ENCODE data around the gene ZRANB1. TPM values are rescaled to one million over a fixed set of nuclear protein-coding genes. Genes with fewer than 3 reads are reported as not detected.
"Not testable (repeated sequence)": the region's sequence is repeated elsewhere in the genome, so short reads cannot be mapped to it uniquely, and the experiment has no call there.

ZRANB1 gene
- polyA plus RNA-seq, 1 of the 3 experiments (the other 2 are of a cell fraction) = 6.2 TPM

- H3K9me3 ChIP-seq; H3K9me2 ChIP-seq; H3K9ac ChIP-seq; H2AFZ ChIP-seq (ENCODE audit: low read depth); H3K27ac ChIP-seq (ENCODE audit: low read depth in 2 of 2, low read length in 1 of 2); DNase-seq; H3K4me2 ChIP-seq; H3K4me3 ChIP-seq (ENCODE audit: low read depth in 2 of 2, low read length in 1 of 2); H3K36me3 ChIP-seq (replicated peaks in 1 of 2; ENCODE audit: control insufficient read depth in 1 of 2, insufficient read depth in 2 of 2, low read length in 1 of 2); H3K27me3 ChIP-seq (ENCODE audit: insufficient read depth); CTCF ChIA-PET; POLR2A ChIA-PET: not testable (repeated sequence)
- Histone ChIP-seq H3F3A (replicated peaks; ENCODE audit: insufficient read depth) (peaks cover 33% of the 10 kb centered on the region), H3K79me2 (ENCODE audit: insufficient read depth) (peaks cover 26% of the 10 kb centered on the region), H3K4me1 (ENCODE audit: control insufficient read depth in 1 of 2, insufficient read depth in 2 of 2, low read depth in 1 of 2, low read length in 1 of 2) (peaks cover 4 to 12% of the 10 kb centered on the region in 2 experiments; a peak in 2 of 4 replicates), H4K20me1 (ENCODE audit: insufficient read depth) (peaks cover 18% of the 10 kb centered on the region)
- 92% methylated on average over 16 of the region's 16 CpGs for WGBS (ENCODE audit: low lambda C conversion rate)
Measured at GRCh38 chr10:124914398-124914797, 27.5 kb upstream of the ZRANB1 start.

GRCh38 chr10:124916098-124916584 is 25.8 kb upstream of the ZRANB1 start:
- Histone ChIP-seq H4K20me1 (ENCODE audit: insufficient read depth) (peaks cover 33% of the 10 kb centered on the region), H3K9me2 (no peaks in the 10 kb centered on the region), H3K36me3 (replicated peaks in 1 of 2; ENCODE audit: control insufficient read depth in 1 of 2, insufficient read depth in 2 of 2, low read length in 1 of 2) (no peaks in the 10 kb centered on the region), H2AFZ (ENCODE audit: low read depth) (peak overlapping the region; percentile 76), H3K27me3 (ENCODE audit: insufficient read depth) (no peaks in the 10 kb centered on the region), H3K4me1 (ENCODE audit: control insufficient read depth in 1 of 2, insufficient read depth in 2 of 2, low read depth in 1 of 2, low read length in 1 of 2) (peaks cover 4 to 8% of the 10 kb centered on the region in 2 experiments; a peak in 2 of 4 replicates), H3K27ac (ENCODE audit: low read depth in 2 of 2, low read length in 1 of 2) (peak overlapping the region; percentile 84 to 86), H3K4me3 (ENCODE audit: low read depth in 2 of 2, low read length in 1 of 2) (peak overlapping the region; percentile 65 to 92), H3K4me2 (peak overlapping the region; percentile 76), H3F3A (replicated peaks; ENCODE audit: insufficient read depth) (peaks cover 29% of the 10 kb centered on the region), H3K79me2 (ENCODE audit: insufficient read depth) (peaks cover 43% of the 10 kb centered on the region), H3K9me3 (no peaks in the 10 kb centered on the region), H3K9ac (peak overlapping the region; percentile 91)
- WGBS (ENCODE audit: low lambda C conversion rate) = 2% methylated on average over 13 of the region's 13 CpGs
- peak; percentile 36 for DNase-seq
- peak; percentile 8; the same call in 1 of the 2 replicates for TF ChIP-seq MXI1 (IDR thresholded peaks at IDR 0.05; ENCODE audit: low read depth, low read length)
- TF ChIP-seq, protein P1, sequence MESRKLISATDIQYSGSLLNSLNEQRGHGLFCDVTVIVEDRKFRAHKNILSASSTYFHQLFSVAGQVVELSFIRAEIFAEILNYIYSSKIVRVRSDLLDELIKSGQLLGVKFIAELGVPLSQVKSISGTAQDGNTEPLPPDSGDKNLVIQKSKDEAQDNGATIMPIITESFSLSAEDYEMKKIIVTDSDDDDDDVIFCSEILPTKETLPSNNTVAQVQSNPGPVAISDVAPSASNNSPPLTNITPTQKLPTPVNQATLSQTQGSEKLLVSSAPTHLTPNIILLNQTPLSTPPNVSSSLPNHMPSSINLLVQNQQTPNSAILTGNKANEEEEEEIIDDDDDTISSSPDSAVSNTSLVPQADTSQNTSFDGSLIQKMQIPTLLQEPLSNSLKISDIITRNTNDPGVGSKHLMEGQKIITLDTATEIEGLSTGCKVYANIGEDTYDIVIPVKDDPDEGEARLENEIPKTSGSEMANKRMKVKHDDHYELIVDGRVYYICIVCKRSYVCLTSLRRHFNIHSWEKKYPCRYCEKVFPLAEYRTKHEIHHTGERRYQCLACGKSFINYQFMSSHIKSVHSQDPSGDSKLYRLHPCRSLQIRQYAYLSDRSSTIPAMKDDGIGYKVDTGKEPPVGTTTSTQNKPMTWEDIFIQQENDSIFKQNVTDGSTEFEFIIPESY (IDR thresholded peaks at IDR 0.05; ENCODE audit: borderline replicate concordance, low read depth) = no peak
- POLR2A ChIA-PET = interaction anchor here (0.6 to 1.5 kb wide), 5 partner anchors 15 to 141 kb away, joined by 3 to 5 read pairs (median 3); no protein-coding TSS in a partner anchor
- CTCF ChIA-PET = interaction anchor here (1.1 to 1.6 kb wide), 4 partner anchors 14 to 76 kb away, joined by 3 to 6 read pairs (median 5); no protein-coding TSS in a partner anchor

- H3K79me2 ChIP-seq (ENCODE audit: insufficient read depth) = peaks cover 50% of the 10 kb centered on the region
- no peaks in the 10 kb centered on the region for H3K9me2 ChIP-seq
- H3F3A ChIP-seq (replicated peaks; ENCODE audit: insufficient read depth) = peaks cover 22% of the 10 kb centered on the region
- peak overlapping the region; percentile 91 for H3K9ac ChIP-seq
- H3K9me3 ChIP-seq = no peaks in the 10 kb centered on the region
- H3K4me1 ChIP-seq (ENCODE audit: control insufficient read depth in 1 of 2, insufficient read depth in 2 of 2, low read depth in 1 of 2, low read length in 1 of 2) = peaks cover 3 to 4% of the 10 kb centered on the region in 2 experiments; a peak in 2 of 4 replicates
- peak overlapping the region; percentile 80 for H3K4me2 ChIP-seq
- ChIA-PET POLR2A (interaction anchor here (0.6 to 1.5 kb wide), 7 partner anchors 14 to 498 kb away, joined by 3 to 5 read pairs (median 3); partner anchors contain the start of gene OAT), CTCF (interaction anchor here (1.1 to 1.6 kb wide), 2 partner anchors 15 to 76 kb away, joined by 6 read pairs; no protein-coding TSS in a partner anchor)
- H3K4me3 ChIP-seq (ENCODE audit: low read depth in 2 of 2, low read length in 1 of 2) = peak overlapping the region; percentile 81 to 92
- peak overlapping the region; percentile 76 for H2AFZ ChIP-seq (ENCODE audit: low read depth)
- H3K36me3 ChIP-seq (replicated peaks in 1 of 2; ENCODE audit: control insufficient read depth in 1 of 2, insufficient read depth in 2 of 2, low read length in 1 of 2) = no peaks in the 10 kb centered on the region
- no peaks in the 10 kb centered on the region for H3K27me3 ChIP-seq (ENCODE audit: insufficient read depth)
- 0% methylated on average over 8 of the region's 126 CpGs for WGBS (ENCODE audit: low lambda C conversion rate)
- peaks cover 40% of the 10 kb centered on the region for H4K20me1 ChIP-seq (ENCODE audit: insufficient read depth)
- H3K27ac ChIP-seq (ENCODE audit: low read depth in 2 of 2, low read length in 1 of 2) = peak overlapping the region; percentile 88 to 90
- peak; percentile 100 for DNase-seq
- TF ChIP-seq, protein P1 (IDR thresholded peaks at IDR 0.05; ENCODE audit: borderline replicate concordance, low read depth) = no peak
- TF ChIP-seq MEF2A (IDR thresholded peaks at IDR 0.05; ENCODE audit: borderline replicate concordance, low read depth) (no peak), SIN3A (IDR thresholded peaks at IDR 0.05; ENCODE audit: borderline replicate concordance, low read depth, low read length) (no peak), RAD21 (IDR thresholded peaks at IDR 0.05; ENCODE audit: low read length) (no peak), CTCF (IDR thresholded peaks at IDR 0.05) (no peak), RCOR1 (IDR thresholded peaks at IDR 0.05; ENCODE audit: low read length) (no peak), FOXJ3 (CRISPR knock-in tag; IDR thresholded peaks at IDR 0.05) (no peak)
- TF ChIP-seq, protein P2, sequence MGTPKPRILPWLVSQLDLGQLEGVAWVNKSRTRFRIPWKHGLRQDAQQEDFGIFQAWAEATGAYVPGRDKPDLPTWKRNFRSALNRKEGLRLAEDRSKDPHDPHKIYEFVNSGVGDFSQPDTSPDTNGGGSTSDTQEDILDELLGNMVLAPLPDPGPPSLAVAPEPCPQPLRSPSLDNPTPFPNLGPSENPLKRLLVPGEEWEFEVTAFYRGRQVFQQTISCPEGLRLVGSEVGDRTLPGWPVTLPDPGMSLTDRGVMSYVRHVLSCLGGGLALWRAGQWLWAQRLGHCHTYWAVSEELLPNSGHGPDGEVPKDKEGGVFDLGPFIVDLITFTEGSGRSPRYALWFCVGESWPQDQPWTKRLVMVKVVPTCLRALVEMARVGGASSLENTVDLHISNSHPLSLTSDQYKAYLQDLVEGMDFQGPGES (IDR thresholded peaks at IDR 0.05; ENCODE audit: low read depth, low read length) = peak; percentile 50; the same call in 1 of the 2 replicates
Measured at GRCh38 chr10:124916585-124917427, 25.1 kb upstream of the ZRANB1 start.

Data from SK-N-SH (cell line).